GM12865 (cell line): Measurements from ENCODE around the gene ROR1.

Experiments
- DNase-seq: peaks from one replicate; pipeline ENCODE4 v3.0.0; 2010; ENCODE audit warnings: low read depth
- H3K4me3 ChIP-seq: 2 replicates; pipeline ENCODE4 v1.5.1; 2011; ENCODE audit warnings: mild to moderate bottlenecking, low read depth, low read length, control low read depth
- CTCF ChIP-seq: IDR thresholded peaks from 2 replicates; pipeline ENCODE4 v1.5.1; 2011; ENCODE audit warnings: low read length, control low read depth, low read depth, inconsistent platforms; ENCODE audit not compliant: insufficient read depth; ENCODE audit errors: missing control alignments

The ROR1 gene

GRCh38 chr1:64182207-64182606 lies 408.4 kb downstream of the ROR1 start:
- no peak for TF ChIP-seq CTCF
- no peak for DNase-seq
- no peak overlapping the region for H3K4me3 ChIP-seq

GRCh38 chr1:64183395-64184002 lies 409.7 kb downstream of the ROR1 start:
- no peak for TF ChIP-seq CTCF
- H3K4me3 ChIP-seq = no peak overlapping the region
- no peak for DNase-seq

- DNase-seq = no peak
- H3K4me3 ChIP-seq = no peak overlapping the region
- TF ChIP-seq CTCF = no peak
Observed at GRCh38 chr1:64184003-64184440, 410.2 kb downstream of the ROR1 start.

GRCh38 chr1:64186138-64186897 lies 412.5 kb downstream of the ROR1 start:
- DNase-seq = no peak
- TF ChIP-seq CTCF = no peak
- H3K4me3 ChIP-seq = no peak overlapping the region

- H3K4me3 ChIP-seq = no peak overlapping the region
- no peak for TF ChIP-seq CTCF
- DNase-seq = no peak
Observed at GRCh38 chr1:64186898-64187280, 413.1 kb downstream of the ROR1 start.

GRCh38 chr1:64187646-64188045 lies 413.8 kb downstream of the ROR1 start:
- no peak for TF ChIP-seq CTCF
- no peak overlapping the region for H3K4me3 ChIP-seq
- DNase-seq = no peak
